GM19351 (cell line): ENCODE data around the gene NDEL1.
"Not testable (repeated sequence)": the region's sequence is repeated elsewhere in the genome, so short reads cannot be mapped to it uniquely, and the experiment has no call there.

Experiments
- ATAC-seq: cut with Tn5 transposase; IDR thresholded peaks from one replicate; pipeline ENCODE4 v1.9.1; 2021; ENCODE audit warnings: mild to moderate bottlenecking, moderate library complexity; ENCODE audit not compliant: unreplicated experiment

Gene NDEL1

GRCh38 chr17:8435245-8436168 lies at the start of gene NDEL1:
NDEL1 (plus strand) TSS chr17:8435884; CDS start chr17:8444272, 8,388 bp downstream.
- ATAC-seq, result peak; percentile 96

GRCh38 chr17:8386841-8387240 lies 48.8 kb upstream of the NDEL1 start:
- no peak for ATAC-seq

DNA sequence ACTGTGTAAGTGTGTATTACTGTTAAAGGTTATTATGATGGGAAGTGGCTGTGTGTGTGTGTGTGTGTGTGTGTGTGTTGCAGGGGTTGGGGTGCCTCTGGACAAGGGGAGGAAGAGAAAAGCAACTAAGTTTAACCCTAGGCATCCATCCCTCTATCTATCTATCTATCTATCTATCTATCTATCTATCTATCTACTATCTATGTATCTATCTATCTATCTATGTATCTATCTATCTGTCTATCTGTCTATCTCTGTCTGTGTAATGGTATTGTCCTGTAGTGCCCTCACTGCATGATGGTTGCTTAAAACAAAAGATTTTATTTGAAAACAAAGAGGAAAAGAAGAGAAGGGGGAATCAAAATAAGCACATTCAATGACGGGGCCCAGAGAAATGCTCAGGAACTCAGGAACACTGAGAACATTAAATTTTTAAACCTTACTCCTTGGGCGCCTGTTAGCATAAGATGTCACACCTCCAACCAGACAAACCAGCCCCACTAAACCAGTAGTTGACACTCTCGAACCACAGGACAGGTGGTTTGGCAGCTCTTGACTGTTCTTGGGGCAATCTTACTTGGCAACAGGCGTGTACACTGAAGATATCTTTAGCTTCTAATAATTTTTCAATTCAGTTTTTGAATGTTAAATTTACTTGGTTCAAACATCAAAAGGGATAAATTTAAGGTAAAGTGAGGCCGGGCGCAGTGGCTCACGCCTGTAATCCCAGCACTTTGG lies 47.6 kb upstream of the NDEL1 start:
- no peak for ATAC-seq

GRCh38 chr17:8391711-8392110 lies 44.0 kb upstream of the NDEL1 start:
- no peak for ATAC-seq

- ATAC-seq, result no peak
Observed at GRCh38 chr17:8392274-8392673, 43.4 kb upstream of the NDEL1 start.

DNA sequence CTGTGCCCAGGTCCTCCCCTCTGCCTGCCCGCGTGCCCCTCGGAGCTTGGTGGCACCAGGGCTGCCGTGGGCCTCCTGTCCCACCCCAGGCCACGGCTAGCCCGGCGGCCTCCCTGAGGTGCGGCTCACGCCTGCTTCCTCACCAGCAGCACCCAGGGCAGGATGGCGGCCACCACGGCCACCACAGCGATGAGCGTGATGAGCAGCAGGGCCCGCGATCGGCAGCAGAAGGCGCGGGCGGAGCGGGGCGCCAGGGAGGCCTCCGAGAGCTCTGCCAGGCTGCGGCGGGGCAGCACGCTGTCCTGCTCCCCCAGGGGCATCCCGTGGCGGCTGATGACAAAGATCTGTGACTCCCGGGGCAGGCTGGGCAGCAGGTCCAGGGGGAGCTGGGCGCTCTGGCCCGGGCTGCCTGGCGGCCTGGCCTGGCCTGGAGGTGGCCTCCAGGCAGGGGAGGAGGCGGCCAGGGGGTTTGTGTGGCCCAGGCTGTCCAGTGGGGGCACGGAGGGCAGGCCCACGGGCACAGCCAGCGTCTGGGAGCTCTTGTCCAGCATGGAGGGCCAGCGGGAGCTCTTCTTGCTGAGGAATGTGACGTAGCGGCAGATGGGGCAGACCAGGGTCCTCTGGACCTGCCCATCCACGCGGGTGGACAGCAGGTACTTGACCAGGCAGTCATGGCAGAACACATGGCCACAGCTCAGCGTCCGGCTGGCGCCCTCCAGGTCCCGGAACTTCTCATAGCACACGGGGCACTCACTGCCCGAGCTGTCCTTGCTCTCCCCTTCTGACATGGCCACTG lies 42.8 kb upstream of the NDEL1 start:
- ATAC-seq, result no peak

- ATAC-seq, result no peak
Observed at GRCh38 chr17:8393470-8394231, 42.0 kb upstream of the NDEL1 start.

- ATAC-seq, result not testable (repeated sequence)
Observed at GRCh38 chr17:8394497-8394896, 41.2 kb upstream of the NDEL1 start.

GRCh38 chr17:8397636-8398035 lies 38.0 kb upstream of the NDEL1 start, which contains the start of gene RNF222:
RNF222 (minus strand) TSS chr17:8397827; CDS start chr17:8393461, 4,366 bp downstream.
- no peak for ATAC-seq

DNA sequence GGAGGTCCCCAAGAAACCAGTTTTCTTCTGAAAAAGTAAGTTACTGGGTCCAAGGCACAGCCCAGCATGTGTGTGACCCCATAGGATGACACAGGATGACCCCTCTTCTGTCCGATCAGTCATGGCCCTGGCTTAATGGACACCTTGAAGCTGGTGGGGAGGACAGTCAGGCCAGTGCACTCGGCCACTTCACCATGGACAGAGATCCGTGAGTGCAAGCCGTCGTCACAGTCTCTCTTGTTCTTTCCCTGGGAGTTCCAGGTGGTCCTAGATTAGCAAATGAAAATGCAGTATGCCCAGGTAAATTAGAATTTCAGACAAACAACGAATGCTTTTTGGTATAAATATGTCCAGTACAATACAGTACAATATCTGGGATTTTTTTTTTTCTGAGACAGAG lies 36.7 kb upstream of the NDEL1 start:
- ATAC-seq, result no peak

DNA sequence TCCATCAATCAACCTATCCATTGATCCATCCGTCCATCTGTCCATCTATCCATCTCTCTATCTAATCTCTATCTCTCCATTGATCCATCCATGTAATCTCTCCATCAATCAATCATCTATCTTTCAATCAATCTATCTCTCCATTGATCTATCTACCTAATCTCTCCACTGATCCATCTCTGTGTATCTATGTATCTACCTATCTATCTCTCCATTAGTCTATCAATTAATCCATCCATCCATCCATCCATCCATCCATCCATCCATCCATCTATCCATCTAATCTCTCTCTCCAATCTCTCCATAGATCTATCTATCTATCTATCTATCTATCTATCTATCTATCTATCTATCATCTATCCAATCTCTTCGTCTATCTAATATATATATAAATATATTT lies 34.6 kb upstream of the NDEL1 start:
- no peak for ATAC-seq

DNA sequence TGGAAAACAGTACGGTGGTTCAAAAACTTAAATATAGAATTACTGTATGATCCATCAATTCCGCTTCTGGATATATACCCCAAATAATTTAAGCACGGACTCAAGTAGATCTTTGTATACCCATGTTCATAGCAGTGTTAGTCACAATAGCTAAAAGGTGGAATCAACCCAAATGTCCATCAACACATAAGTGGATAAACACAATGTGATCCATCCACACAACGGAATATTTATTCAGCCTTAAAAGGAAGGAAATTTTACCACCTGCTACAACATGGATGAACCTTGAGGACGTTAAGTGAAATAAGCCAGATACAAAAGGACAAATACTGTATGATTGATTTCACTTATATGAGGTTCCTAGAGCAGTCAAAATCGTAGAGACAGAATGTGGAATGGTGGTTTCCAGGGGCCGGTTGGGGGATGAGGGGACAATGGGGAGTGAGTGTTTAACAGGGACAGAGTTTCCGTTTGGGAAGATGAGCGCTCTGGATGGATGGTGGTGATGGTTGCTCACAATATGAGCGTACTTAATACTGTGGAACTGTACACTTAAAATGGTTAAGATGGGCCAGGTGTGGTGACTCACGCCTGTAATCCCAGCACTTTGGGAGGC lies 32.7 kb upstream of the NDEL1 start:
- no peak for ATAC-seq

DNA sequence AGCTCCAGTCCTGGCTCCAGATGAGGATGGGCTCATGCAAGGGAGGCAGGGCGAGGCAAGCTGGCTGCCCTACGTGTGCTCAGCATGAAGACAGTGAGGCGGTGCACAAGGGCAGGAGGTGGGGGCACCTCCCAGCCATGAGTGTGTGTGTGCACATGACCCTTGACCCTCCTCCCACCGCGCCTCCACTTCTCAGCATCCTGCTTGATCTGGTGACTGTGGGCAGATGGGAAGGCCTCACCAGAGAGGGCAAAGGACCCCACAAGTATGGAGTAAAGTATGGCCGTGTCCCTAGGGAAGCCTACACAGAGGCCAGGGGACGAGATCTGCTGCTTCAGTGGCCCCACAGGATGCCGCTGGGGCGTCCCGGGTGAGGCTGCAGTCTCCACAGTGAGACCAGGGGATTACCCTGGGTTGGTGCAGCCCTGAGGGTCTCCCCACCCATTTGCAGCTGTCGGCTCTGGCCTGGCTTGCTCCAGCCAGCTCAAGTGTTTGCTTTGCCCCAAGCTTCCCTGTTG lies 30.1 kb upstream of the NDEL1 start:
- no peak for ATAC-seq

GRCh38 chr17:8406174-8406573 lies 29.5 kb upstream of the NDEL1 start:
- no peak for ATAC-seq

DNA sequence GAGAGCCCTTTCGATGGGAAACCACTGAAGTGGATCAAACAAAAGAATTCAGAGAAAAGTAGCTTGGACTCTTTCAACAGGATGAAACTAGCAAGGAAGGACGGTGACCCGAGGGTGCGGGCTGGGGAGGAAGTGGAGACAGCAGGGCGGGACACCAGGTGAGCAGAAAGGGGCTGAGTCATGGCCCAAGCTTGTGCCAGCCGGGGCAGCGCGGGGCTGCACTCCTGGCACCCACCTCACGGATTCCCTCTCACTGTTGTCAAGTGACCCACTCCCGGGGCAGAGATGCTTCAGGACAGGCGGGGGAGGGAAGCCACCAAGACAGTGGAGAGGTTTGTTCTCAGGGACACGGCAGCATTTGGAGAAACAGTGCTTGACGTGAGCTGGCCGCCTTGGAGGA lies 27.3 kb upstream of the NDEL1 start:
- no peak for ATAC-seq

GRCh38 chr17:8409966-8410882 lies 25.5 kb upstream of the NDEL1 start:
- no peak for ATAC-seq

GRCh38 chr17:8410883-8411238 lies 24.8 kb upstream of the NDEL1 start:
- no peak for ATAC-seq

GRCh38 chr17:8412089-8412488 lies 23.6 kb upstream of the NDEL1 start:
- ATAC-seq, result no peak

GRCh38 chr17:8413328-8413727 lies 22.4 kb upstream of the NDEL1 start:
- no peak for ATAC-seq
